ENCODE results near the gene MRC1. TPM values are rescaled to one million over a fixed set of nuclear protein-coding genes. Genes with fewer than 3 reads are reported as not detected.

Gene MRC1
- total RNA-seq (2021; fragmentation: NEBNext Ultra II Directional; extraction: Animal tissue kit (Norgen Biotek cat#: 25700)), result 0.06 and 0.11 TPM in 2 replicates
- polyA plus RNA-seq (2011; rRNA removed), result 0.02 and 0.03 TPM in 2 replicates
- 0.03 TPM for polyA plus RNA-seq (2011; cell fraction: cytosol; rRNA removed)
- not detected for polyA plus RNA-seq (2011; cell fraction: nucleus; rRNA removed)
- 0.03 TPM in 1 of 4 replicates, not detected in the others for polyA plus RNA-seq (2012, experiment 1 of 2)
- not detected for polyA plus RNA-seq (2012, experiment 2 of 2)
- polyA plus RNA-seq (2013, experiment 1 of 2), result 0.06 TPM
- 0.07 TPM for polyA plus RNA-seq (2013, experiment 2 of 2)
- 0.07 TPM in 1 of 2 replicates, not detected in the other for polyA minus RNA-seq (2011; rRNA and poly(A)+ RNA removed)
- polyA minus RNA-seq (2011; cell fraction: cytosol; rRNA and poly(A)+ RNA removed), result not detected
- polyA minus RNA-seq (2011; cell fraction: nucleus; rRNA and poly(A)+ RNA removed), result not detected
- long read RNA-seq, experiment 1, result 0 reads
- long read RNA-seq, experiment 2, result 0 reads

- Histone ChIP-seq H4K5ac (ENCODE audit: insufficient read length, low read depth, low read length) (no peak within 1 kb of the TSS), H3K9ac (replicated peaks in 1 of 4; ENCODE audit: extremely low read depth in 1 of 4, low read depth in 3 of 4, low read length in 3 of 4) (no peak within 1 kb of the TSS), H2BK120ac (replicated peaks; ENCODE audit: low read depth, low read length) (no peak within 1 kb of the TSS), H3K18ac (ENCODE audit: extremely low read depth, low read length) (no peak within 1 kb of the TSS; the same call in 1 of the 2 replicates), H3K9me3 (ENCODE audit: insufficient read depth in 2 of 2, low read depth in 1 of 2, low read length in 1 of 2) (no peaks in the 10 kb centered on the region), H3K14ac (ENCODE audit: insufficient read length) (no peak within 1 kb of the TSS), H2BK12ac (ENCODE audit: low read depth, low read length) (peak within 1 kb of the TSS; percentile 17; the same call in 1 of the 2 replicates), H3K79me2 (ENCODE audit: control insufficient read depth in 1 of 2, insufficient read depth in 2 of 2, low read length in 2 of 2) (no peaks in the 10 kb centered on the region), H2AFZ (ENCODE audit: low read length) (peak within 1 kb of the TSS; percentile 85), H3K4me3 (ENCODE audit: extremely low read depth in 1 of 4, insufficient read depth in 2 of 4, low read depth in 3 of 4, low read length in 4 of 4) (no peak within 1 kb of the TSS), H3K23me2 (ENCODE audit: low read depth, low read length) (peaks cover 2% of the 10 kb centered on the region; the same call in 1 of the 2 replicates), H3K4ac (replicated peaks; ENCODE audit: insufficient read length, low read depth, low read length) (no peak within 1 kb of the TSS), H3K4me1 (replicated peaks in 1 of 4; ENCODE audit: control insufficient read depth in 3 of 4, insufficient read depth in 4 of 4, low read length in 3 of 4) (no peaks in the 10 kb centered on the region), H2BK20ac (ENCODE audit: low read length) (no peak within 1 kb of the TSS), H3K56ac (replicated peaks; ENCODE audit: insufficient read length, low read depth, low read length) (no peak within 1 kb of the TSS), H4K91ac (replicated peaks; ENCODE audit: insufficient read length, low read length) (no peak within 1 kb of the TSS), H3K36me3 (ENCODE audit: control insufficient read depth in 2 of 4, insufficient read depth in 4 of 4, low read length in 3 of 4) (no peaks in the 10 kb centered on the region), H4K20me1 (replicated peaks in 1 of 2; ENCODE audit: control insufficient read depth in 1 of 2, insufficient read depth in 2 of 2, low read length in 2 of 2) (peaks cover 0 to 2% of the 10 kb centered on the region in 2 experiments), H3K23ac (ENCODE audit: insufficient read length) (no peak within 1 kb of the TSS), H4K8ac (ENCODE audit: extremely low read depth, insufficient read depth, low read length) (no peak within 1 kb of the TSS), H3K79me1 (ENCODE audit: low read depth, low read length) (no peaks in the 10 kb centered on the region), H2AK5ac (ENCODE audit: low read depth, low read length) (no peak within 1 kb of the TSS), H3K4me2 (ENCODE audit: insufficient read depth in 1 of 2, low read depth in 2 of 2, low read length in 2 of 2) (no peak within 1 kb of the TSS), H2BK15ac (ENCODE audit: low read length) (no peak within 1 kb of the TSS), H3K27me3 (replicated peaks in 1 of 4; ENCODE audit: control insufficient read depth in 3 of 4, extremely low read depth in 1 of 4, insufficient read depth in 3 of 4, low read length in 3 of 4) (no peaks in the 10 kb centered on the region), H2BK5ac (ENCODE audit: low read depth, low read length) (no peak within 1 kb of the TSS), H3K27ac (ENCODE audit: low read depth, low read length) (no peak within 1 kb of the TSS)
- ChIA-PET POLR2A (ENCODE audit: partially characterized antibody) (no interaction called here), CTCF (ENCODE audit: partially characterized antibody) (interaction anchor here (0.7 to 1.2 kb wide), 6 partner anchors 14 to 502 kb away, joined by 3 read pairs; no protein-coding TSS in a partner anchor)
- FAIRE-seq (no peak), DNase-seq (ENCODE audit: low read depth in 1 of 2, low spot score in 2 of 2) (no peak)
- 88% methylated on average over 22 of the region's 23 CpGs; no CpG with 5 or more reads in 1 of the 2 experiments for WGBS, 2 experiments (ENCODE audit: extremely low coverage in 1 of 2, insufficient coverage in 1 of 2, insufficient read length in 1 of 2, insufficient replicate concordance in 2 of 2, low coverage in 1 of 2, low lambda C conversion rate in 2 of 2, missing lambda C conversion rate in 1 of 2)
- TF ChIP-seq SP4 (IDR thresholded peaks at IDR 0.05; ENCODE audit: low read length) (no peak), MAFK (IDR thresholded peaks at IDR 0.05; ENCODE audit: low read depth, low read length) (no peak), JUND (IDR thresholded peaks at IDR 0.05; ENCODE audit: low read length) (no peak), RBBP5 (IDR thresholded peaks at IDR 0.05; ENCODE audit: borderline replicate concordance, low read depth, low read length) (no peak), EP300 (IDR thresholded peaks at IDR 0.05; ENCODE audit: borderline replicate concordance in 1 of 2, low read depth in 2 of 2, low read length in 2 of 2) (no peak), CTCF (IDR thresholded peaks at IDR 0.05; ENCODE audit: control extremely low read depth in 1 of 3, insufficient read depth in 1 of 3, low read depth in 1 of 3, low read length in 3 of 3) (no peak), SIRT6 (IDR thresholded peaks at IDR 0.05; ENCODE audit: low read length) (no peak)
Measured at GRCh38 chr10:17808971-17809841, at the start of gene MRC1. Gene MRC1, plus strand, starts transcription at chr10:17809348. Its CDS starts 118 bp downstream, at chr10:17809466.
